HCT116 (cell line): Measurements from ENCODE around the gene C2CD3. TPM values are rescaled to one million over a fixed set of nuclear protein-coding genes. Genes with fewer than 3 reads are reported as not detected.

ENCODE experiments used
- ATAC-seq: fragments of 200-7000 bp; cut with Tn5 transposase; 2 replicates; pipeline ENCODE4 v1.9.1; 2020; ENCODE audit warnings: mild to moderate bottlenecking, moderate library complexity
- BruUV-seq: library from RNA; stranded (reverse); fragments of 400-500 nt; replicated peaks from 2 replicates; lab custom pipeline; 2021; lab: Mats Ljungman, UMichigan
- CTCF ChIA-PET: fragments of 300-600 bp; sonication (Branson Sonifier 250); formaldehyde crosslinking; loops from one replicate; lab custom pipeline; 2021; ENCODE audit warnings: antibody characterized with exemption; lab: Charles Lee
- POLR2A ChIA-PET: fragments of 300-600, 350-600 bp; sonication (Branson Sonifier 250); formaldehyde crosslinking; loops from one replicate; lab custom pipeline; 2021; ENCODE audit warnings: antibody characterized with exemption; lab: Charles Lee
- RAD21 ChIA-PET, 2 experiments: fragments of 300-600 bp; sonication (Branson Sonifier 250); formaldehyde crosslinking; loops; one replicate each; lab custom pipeline; 2023; ENCODE audit warnings: low total read pairs in 2 of 2; ENCODE audit not compliant: uncharacterized antibody in 2 of 2, unreplicated experiment in 2 of 2, low non-redundant PET in 1 of 2; lab: Charles Lee
- DNase-seq: peaks from one replicate; pipeline ENCODE4 v3.0.0-alpha.2; 2010; ENCODE audit warnings: low read depth, low spot score
- H2AFZ ChIP-seq: fragments of 200-600 bp; shearing (Covaris generic), sonication (generic); 2 replicates; pipeline ENCODE4 v1.6.1; 2017; ENCODE audit warnings: low read depth, mixed run types, mixed read lengths, antibody characterized with exemption, low read length; ENCODE audit not compliant: poor library complexity, severe bottlenecking
- H3K27ac ChIP-seq: 2 replicates; pipeline ENCODE4 v1.5.1; 2012; ENCODE audit warnings: low read depth, low read length
- H3K27me3 ChIP-seq: fragments of 200-600 bp; sonication (generic); 2 replicates; pipeline ENCODE4 v1.6.1; 2016; ENCODE audit warnings: mixed run types, low read length, mixed read lengths; ENCODE audit not compliant: insufficient read depth
- H3K36me3 ChIP-seq, 2 experiments: fragments of 200-500 bp in 1 of 2; fragments of 200-600 bp in 1 of 2; sonication (Bioruptor generic) in 1 of 2; sonication (generic) in 1 of 2; 2 replicates each; pipeline versions ENCODE4 v1.5.1 to v1.6.1; 2014 to 2016; ENCODE audit warnings: low read length in 2 of 2, inconsistent platforms in 1 of 2, mixed read lengths in 1 of 2, mixed run types in 1 of 2; ENCODE audit not compliant: insufficient read depth in 2 of 2, control insufficient read depth in 1 of 2
- H3K4me1 ChIP-seq, 2 experiments: fragments of 200-600 bp in 1 of 2; sonication (generic) in 1 of 2; 2 replicates each; pipeline versions ENCODE4 v1.5.1 to v1.6.1; 2012 to 2017; ENCODE audit warnings: low read length in 2 of 2, inconsistent platforms in 1 of 2, mild to moderate bottlenecking in 1 of 2, mixed read lengths in 1 of 2, mixed run types in 1 of 2, moderate library complexity in 1 of 2; ENCODE audit not compliant: insufficient read depth in 2 of 2, control insufficient read depth in 1 of 2
- H3K4me2 ChIP-seq: fragments of 200-600 bp; sonication (generic); 2 replicates; pipeline ENCODE4 v1.6.1; 2017; ENCODE audit warnings: mixed run types, low read length, mixed read lengths
- H3K4me3 ChIP-seq, 2 experiments: fragments of 200-600 bp in 1 of 2; sonication (generic) in 1 of 2; replicated peaks in 1 of 2; 2 replicates each; pipeline ENCODE4 v1.5.1; 2011 to 2016; ENCODE audit warnings: low read length in 2 of 2, control low read depth in 1 of 2, low read depth in 1 of 2, mild to moderate bottlenecking in 1 of 2, mixed read lengths in 1 of 2, mixed run types in 1 of 2
- H3K79me2 ChIP-seq: fragments of 200-600 bp; sonication (generic); 2 replicates; pipeline ENCODE4 v1.6.1; 2017; ENCODE audit warnings: mild to moderate bottlenecking, mixed run types, low read length, moderate library complexity, mixed read lengths; ENCODE audit not compliant: insufficient read depth
- H3K9ac ChIP-seq: fragments of 200-600 bp; sonication (generic); 2 replicates; pipeline ENCODE4 v1.6.1; 2016; ENCODE audit warnings: low read length, mixed read lengths
- H3K9me2 ChIP-seq: fragments of 200-600 bp; sonication (generic), shearing (Covaris generic); 2 replicates; pipeline ENCODE4 v1.6.1; 2017; ENCODE audit warnings: mixed run types, mild to moderate bottlenecking, moderate library complexity; ENCODE audit not compliant: insufficient read depth
- H3K9me3 ChIP-seq, 2 experiments: fragments of 200-500 bp in 1 of 2; fragments of 200-600 bp in 1 of 2; sonication (Bioruptor generic) in 1 of 2; sonication (generic) in 1 of 2; 2 replicates each; pipeline ENCODE4 v1.6.1; 2014 to 2017; ENCODE audit warnings: low read length in 2 of 2, mixed read lengths in 2 of 2, inconsistent platforms in 1 of 2, low read depth in 1 of 2, mild to moderate bottlenecking in 1 of 2, mixed run types in 1 of 2, moderate library complexity in 1 of 2; ENCODE audit not compliant: control insufficient read depth in 1 of 2, insufficient read depth in 1 of 2
- H4K20me1 ChIP-seq: fragments of 200-600 bp; sonication (generic), shearing (Covaris generic); 2 replicates; pipeline ENCODE4 v1.6.1; 2017; ENCODE audit warnings: mixed run types, mild to moderate bottlenecking, moderate library complexity; ENCODE audit not compliant: insufficient read depth
- CEBPB ChIP-seq: IDR thresholded peaks from 2 replicates; pipeline ENCODE4 v1.6.1; 2012; ENCODE audit warnings: low read depth
- EGR1 ChIP-seq: IDR thresholded peaks from 2 replicates; pipeline ENCODE4 v1.6.1; 2012; ENCODE audit warnings: low read depth
- ELF1 ChIP-seq: IDR thresholded peaks from 2 replicates; pipeline ENCODE4 v1.6.1; 2012; ENCODE audit warnings: low read depth, borderline replicate concordance
- EZH2phosphoT487 ChIP-seq: fragments of 200-600 bp; IDR thresholded peaks from 2 replicates; pipeline ENCODE4 v1.6.1; 2018; ENCODE audit warnings: antibody characterized with exemption, borderline replicate concordance
- FOSL1 ChIP-seq: IDR thresholded peaks from 2 replicates; pipeline ENCODE4 v1.6.1; 2012; ENCODE audit warnings: low read depth
- POLR2A ChIP-seq: IDR thresholded peaks from 2 replicates; pipeline ENCODE4 v1.7.0; 2011; ENCODE audit warnings: borderline replicate concordance; ENCODE audit not compliant: insufficient read depth, insufficient read length; ENCODE audit errors: extremely low read depth
- POLR2AphosphoS5 ChIP-seq: IDR thresholded peaks from 2 replicates; pipeline ENCODE4 v1.6.1; 2011; ENCODE audit warnings: mild to moderate bottlenecking, low read depth, low read length, moderate library complexity
- SRF ChIP-seq: IDR thresholded peaks from 2 replicates; pipeline ENCODE4 v1.6.1; 2012; ENCODE audit warnings: low read depth
- TCF7L2 ChIP-seq: IDR thresholded peaks from 2 replicates; pipeline ENCODE4 v1.7.0; 2011; ENCODE audit warnings: borderline replicate concordance, inconsistent platforms; ENCODE audit not compliant: insufficient read depth, insufficient read length; ENCODE audit errors: extremely low read depth
- ZFX ChIP-seq: fragments of 450-650 bp; IDR thresholded peaks from 2 replicates; pipeline ENCODE4 v1.6.1; 2017
- intact Hi-C: fragments of 100-400 bp; cut with micrococcal nuclease; formaldehyde crosslinking; loops from 2 replicates; pipeline ENCODE4 v1.10.0; 2022
- total RNA-seq: library from RNA; stranded (reverse); gene quantifications from one replicate; pipeline ENCODE4 v1.2.1, GENCODE V29; 2021; ENCODE audit not compliant: unreplicated experiment
- TF ChIP-seq, protein P1 (sequence below): IDR thresholded peaks from 2 replicates; pipeline ENCODE4 v1.6.1; 2011; ENCODE audit warnings: mild to moderate bottlenecking, low read length, moderate library complexity; ENCODE audit not compliant: insufficient replicate concordance; ENCODE audit errors: extremely low read depth
- TF ChIP-seq, protein P2 (sequence below): IDR thresholded peaks from 2 replicates; pipeline ENCODE4 v1.6.1; 2012; ENCODE audit warnings: low read depth
- TF ChIP-seq, protein P3 (sequence below): IDR thresholded peaks from 2 replicates; pipeline ENCODE4 v1.6.1; 2012

C2CD3 gene
- total RNA-seq, 1 experiment from 2014 or later: 30.6 TPM

DNA sequence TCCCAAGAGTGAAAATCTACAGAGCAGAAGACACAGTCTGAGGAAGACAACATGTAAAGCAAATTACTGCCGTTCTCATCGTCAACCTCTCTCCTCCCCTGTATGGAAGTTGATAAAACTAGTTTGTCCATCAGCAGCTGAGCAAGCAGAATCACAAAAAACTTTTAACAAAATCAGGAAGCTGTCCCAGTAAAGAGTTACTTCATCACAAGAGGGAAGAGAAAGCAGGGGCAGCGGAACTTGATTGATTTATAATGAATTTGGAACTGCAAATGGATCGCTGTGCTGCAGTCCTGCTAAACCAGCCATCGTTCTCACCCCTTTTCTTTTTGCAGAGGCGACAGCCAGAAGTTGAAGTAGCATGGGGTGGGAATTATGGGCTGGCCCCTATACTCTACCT, 148.3 kb downstream of the C2CD3 start:
- POLR2A ChIA-PET: no interaction called here
- Histone ChIP-seq H3K4me1 (peaks cover 9 to 25% of the 10 kb centered on the region in 2 experiments), H3K36me3 (no peaks in the 10 kb centered on the region), H3K9me2 (no peaks in the 10 kb centered on the region), H3K9ac (no peak overlapping the region), H3K4me2 (no peak overlapping the region), H3K27ac (no peak overlapping the region), H3K27me3 (no peaks in the 10 kb centered on the region), H3K9me3 (no peaks in the 10 kb centered on the region), H3K4me3 (no peak overlapping the region), H3K79me2 (no peaks in the 10 kb centered on the region), H4K20me1 (no peaks in the 10 kb centered on the region), H2AFZ (no peak overlapping the region)
- DNase-seq (no peak), ATAC-seq (no peak)
- CTCF ChIA-PET: no interaction called here
- intact Hi-C loops: no loop called here
- RAD21 ChIA-PET: no interaction called here
- no TSS peak for BruUV-seq
- TF ChIP-seq, protein P1, sequence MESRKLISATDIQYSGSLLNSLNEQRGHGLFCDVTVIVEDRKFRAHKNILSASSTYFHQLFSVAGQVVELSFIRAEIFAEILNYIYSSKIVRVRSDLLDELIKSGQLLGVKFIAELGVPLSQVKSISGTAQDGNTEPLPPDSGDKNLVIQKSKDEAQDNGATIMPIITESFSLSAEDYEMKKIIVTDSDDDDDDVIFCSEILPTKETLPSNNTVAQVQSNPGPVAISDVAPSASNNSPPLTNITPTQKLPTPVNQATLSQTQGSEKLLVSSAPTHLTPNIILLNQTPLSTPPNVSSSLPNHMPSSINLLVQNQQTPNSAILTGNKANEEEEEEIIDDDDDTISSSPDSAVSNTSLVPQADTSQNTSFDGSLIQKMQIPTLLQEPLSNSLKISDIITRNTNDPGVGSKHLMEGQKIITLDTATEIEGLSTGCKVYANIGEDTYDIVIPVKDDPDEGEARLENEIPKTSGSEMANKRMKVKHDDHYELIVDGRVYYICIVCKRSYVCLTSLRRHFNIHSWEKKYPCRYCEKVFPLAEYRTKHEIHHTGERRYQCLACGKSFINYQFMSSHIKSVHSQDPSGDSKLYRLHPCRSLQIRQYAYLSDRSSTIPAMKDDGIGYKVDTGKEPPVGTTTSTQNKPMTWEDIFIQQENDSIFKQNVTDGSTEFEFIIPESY: no peak
- TF ChIP-seq EGR1 (no peak), FOSL1 (no peak), ELF1 (no peak), ZFX (no peak), TCF7L2 (no peak), SRF (no peak), POLR2A (no peak), CEBPB (no peak), EZH2phosphoT487 (no peak), POLR2AphosphoS5 (no peak)
- TF ChIP-seq, protein P2, sequence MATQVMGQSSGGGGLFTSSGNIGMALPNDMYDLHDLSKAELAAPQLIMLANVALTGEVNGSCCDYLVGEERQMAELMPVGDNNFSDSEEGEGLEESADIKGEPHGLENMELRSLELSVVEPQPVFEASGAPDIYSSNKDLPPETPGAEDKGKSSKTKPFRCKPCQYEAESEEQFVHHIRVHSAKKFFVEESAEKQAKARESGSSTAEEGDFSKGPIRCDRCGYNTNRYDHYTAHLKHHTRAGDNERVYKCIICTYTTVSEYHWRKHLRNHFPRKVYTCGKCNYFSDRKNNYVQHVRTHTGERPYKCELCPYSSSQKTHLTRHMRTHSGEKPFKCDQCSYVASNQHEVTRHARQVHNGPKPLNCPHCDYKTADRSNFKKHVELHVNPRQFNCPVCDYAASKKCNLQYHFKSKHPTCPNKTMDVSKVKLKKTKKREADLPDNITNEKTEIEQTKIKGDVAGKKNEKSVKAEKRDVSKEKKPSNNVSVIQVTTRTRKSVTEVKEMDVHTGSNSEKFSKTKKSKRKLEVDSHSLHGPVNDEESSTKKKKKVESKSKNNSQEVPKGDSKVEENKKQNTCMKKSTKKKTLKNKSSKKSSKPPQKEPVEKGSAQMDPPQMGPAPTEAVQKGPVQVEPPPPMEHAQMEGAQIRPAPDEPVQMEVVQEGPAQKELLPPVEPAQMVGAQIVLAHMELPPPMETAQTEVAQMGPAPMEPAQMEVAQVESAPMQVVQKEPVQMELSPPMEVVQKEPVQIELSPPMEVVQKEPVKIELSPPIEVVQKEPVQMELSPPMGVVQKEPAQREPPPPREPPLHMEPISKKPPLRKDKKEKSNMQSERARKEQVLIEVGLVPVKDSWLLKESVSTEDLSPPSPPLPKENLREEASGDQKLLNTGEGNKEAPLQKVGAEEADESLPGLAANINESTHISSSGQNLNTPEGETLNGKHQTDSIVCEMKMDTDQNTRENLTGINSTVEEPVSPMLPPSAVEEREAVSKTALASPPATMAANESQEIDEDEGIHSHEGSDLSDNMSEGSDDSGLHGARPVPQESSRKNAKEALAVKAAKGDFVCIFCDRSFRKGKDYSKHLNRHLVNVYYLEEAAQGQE: no peak
- TF ChIP-seq, protein P3, sequence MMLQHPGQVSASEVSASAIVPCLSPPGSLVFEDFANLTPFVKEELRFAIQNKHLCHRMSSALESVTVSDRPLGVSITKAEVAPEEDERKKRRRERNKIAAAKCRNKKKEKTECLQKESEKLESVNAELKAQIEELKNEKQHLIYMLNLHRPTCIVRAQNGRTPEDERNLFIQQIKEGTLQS: no peak
- TF ChIP-seq, all 23 proteins: peak for 0
